Natural killer cell (primary cell): ENCODE data around the gene PSMB4. TPM values are rescaled to one million over a fixed set of nuclear protein-coding genes. Genes with fewer than 3 reads are reported as not detected.

Experiments used
- ATAC-seq, 3 donors: fragments of 150-1000 bp in 2 of 3; fragments of 200-7000 bp in 1 of 3; cut with Tn5 transposase; 1 replicate in 1 of 3; 2 replicates in 2 of 3; pipeline ENCODE4 v1.10.0; 2021; ENCODE audit warnings: mild to moderate bottlenecking in 2 of 3, moderate library complexity in 2 of 3
- DNase-seq, 2 donors: peaks; one replicate each; pipeline versions ENCODE4 v3.0.0 to v3.0.0-alpha.2; 2013 to 2021; ENCODE audit warnings: mixed read lengths in 1 of 2
- H3K27ac ChIP-seq: one replicate; pipeline ENCODE4 v1.5.1; 2013; ENCODE audit warnings: mild to moderate bottlenecking, low read length
- H3K27me3 ChIP-seq: one replicate; pipeline ENCODE4 v1.6.1; 2013; ENCODE audit warnings: low read length; ENCODE audit not compliant: control insufficient read depth, insufficient read depth
- H3K36me3 ChIP-seq: one replicate; pipeline ENCODE4 v1.6.1; 2013; ENCODE audit warnings: low read length; ENCODE audit not compliant: control insufficient read depth, insufficient read depth
- H3K4me1 ChIP-seq: one replicate; pipeline ENCODE4 v1.6.1; 2013; ENCODE audit warnings: low read length; ENCODE audit not compliant: control insufficient read depth, insufficient read depth
- H3K4me3 ChIP-seq: one replicate; pipeline ENCODE4 v1.5.1; 2013; ENCODE audit warnings: low read length
- H3K9me3 ChIP-seq: one replicate; pipeline ENCODE4 v1.6.1; 2013; ENCODE audit warnings: low read length; ENCODE audit not compliant: control insufficient read depth, insufficient read depth
- H3K27ac Mint-ChIP-seq, 2 donors: one replicate each; pipeline ENCODE4 v1.8.0; 2022; ENCODE audit warnings: mild to moderate bottlenecking in 2 of 2, mixed read lengths in 2 of 2, moderate library complexity in 1 of 2
- H3K27me3 Mint-ChIP-seq, 2 donors: one replicate each; pipeline ENCODE4 v1.8.0; 2022; ENCODE audit warnings: low read depth in 2 of 2, mixed read lengths in 2 of 2
- H3K36me3 Mint-ChIP-seq: one replicate; pipeline ENCODE4 v1.8.0; 2022; ENCODE audit warnings: mixed read lengths
- H3K4me1 Mint-ChIP-seq, 2 donors: one replicate each; pipeline ENCODE4 v1.8.0; 2022; ENCODE audit warnings: mixed read lengths in 2 of 2
- H3K4me3 Mint-ChIP-seq: one replicate; pipeline ENCODE4 v1.8.0; 2022; ENCODE audit warnings: mild to moderate bottlenecking, moderate library complexity, mixed read lengths
- H3K9me3 Mint-ChIP-seq, 2 donors: one replicate each; pipeline ENCODE4 v1.8.0; 2022; ENCODE audit warnings: mixed read lengths in 2 of 2
- WGBS: methylation state at CpG from one replicate; pipeline ENCODE4 v1.1.7; 2013; ENCODE audit warnings: missing lambda C conversion rate; ENCODE audit not compliant: insufficient coverage; 5-methylcytosine and 5-hydroxymethylcytosine counted together
- intact Hi-C: fragments of 100-400 bp; cut with micrococcal nuclease; formaldehyde crosslinking; loops from one replicate; pipeline ENCODE4 v1.14.2; 2022
- total RNA-seq, 4 donors: library from RNA; stranded (reverse); fragments of 120-200 nt in 1 of 4; gene quantifications; one replicate each; pipeline versions ENCODE4 v1.2.3 to v1.2.4, GENCODE V29; 2013 to 2022
- TF ChIP-seq, protein P1 (sequence below): fragments of 200-600 bp; IDR thresholded peaks from one replicate; pipeline ENCODE4 v1.8.0; 2022; ENCODE audit warnings: antibody characterized with exemption

Gene PSMB4
- total RNA-seq, 3 donors from 2014 or later (not counting 1 experiment from before 2014, with no cell fraction given): 291 to 313 (median 297) TPM

DNA sequence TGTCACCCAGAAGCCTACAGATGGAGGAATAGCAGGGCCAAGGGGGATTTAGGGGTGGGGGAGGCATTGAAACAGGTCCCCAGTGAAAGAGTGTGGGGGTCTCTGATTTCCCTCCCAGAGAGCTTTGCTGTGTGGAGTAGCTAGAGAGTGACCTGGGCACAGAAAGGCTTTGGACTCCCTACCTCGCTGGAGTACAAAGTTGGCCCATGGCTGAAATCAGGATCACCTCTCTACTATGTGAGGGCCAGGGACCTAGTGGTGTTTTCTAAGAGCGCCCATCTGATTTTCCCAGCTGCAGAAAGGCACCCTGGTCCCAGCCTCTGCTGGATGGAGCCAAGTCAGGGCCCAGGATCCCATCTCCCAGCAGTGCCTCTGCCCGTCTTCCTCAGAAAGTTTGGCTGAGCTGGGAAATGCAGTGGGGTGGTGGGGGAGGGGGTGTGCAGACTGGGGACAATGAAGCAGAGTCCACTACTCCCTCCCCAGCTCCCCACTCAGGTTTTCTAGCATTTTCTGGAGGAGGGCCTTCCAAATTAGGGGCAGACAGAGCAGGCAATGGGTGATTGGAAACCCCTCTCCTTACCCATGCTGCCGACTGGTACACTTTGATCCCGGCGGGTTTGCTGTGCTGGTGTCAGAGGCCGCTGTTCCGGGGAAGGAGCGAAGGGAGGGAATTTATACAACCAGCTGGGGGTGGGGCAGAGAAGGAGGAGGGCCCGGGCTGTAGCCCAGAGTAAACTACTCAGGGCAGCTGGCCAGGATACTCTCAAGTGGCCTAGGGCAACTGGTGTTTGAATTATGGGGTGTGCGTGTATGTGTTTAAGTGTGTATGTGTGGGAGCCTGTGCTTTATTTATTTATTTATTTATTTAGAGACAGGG is 27.1 kb upstream of the PSMB4 start, which contains the start of gene SELENBP1:
SELENBP1 (minus strand) TSS at position 648 of the 877 bp plus-strand sequence; CDS start at position 584, 64 bp downstream.
- Histone ChIP-seq H3K4me3 (no peak within 1 kb of the TSS), H3K36me3 (no peaks in the 10 kb centered on the region), H3K9me3 (no peaks in the 10 kb centered on the region), H3K27ac (no peak within 1 kb of the TSS), H3K27me3 (no peaks in the 10 kb centered on the region), H3K4me1 (peaks cover 9% of the 10 kb centered on the region)
- no peak within 1 kb of the TSS for H3K27ac Mint-ChIP-seq
- TF ChIP-seq, protein P1, sequence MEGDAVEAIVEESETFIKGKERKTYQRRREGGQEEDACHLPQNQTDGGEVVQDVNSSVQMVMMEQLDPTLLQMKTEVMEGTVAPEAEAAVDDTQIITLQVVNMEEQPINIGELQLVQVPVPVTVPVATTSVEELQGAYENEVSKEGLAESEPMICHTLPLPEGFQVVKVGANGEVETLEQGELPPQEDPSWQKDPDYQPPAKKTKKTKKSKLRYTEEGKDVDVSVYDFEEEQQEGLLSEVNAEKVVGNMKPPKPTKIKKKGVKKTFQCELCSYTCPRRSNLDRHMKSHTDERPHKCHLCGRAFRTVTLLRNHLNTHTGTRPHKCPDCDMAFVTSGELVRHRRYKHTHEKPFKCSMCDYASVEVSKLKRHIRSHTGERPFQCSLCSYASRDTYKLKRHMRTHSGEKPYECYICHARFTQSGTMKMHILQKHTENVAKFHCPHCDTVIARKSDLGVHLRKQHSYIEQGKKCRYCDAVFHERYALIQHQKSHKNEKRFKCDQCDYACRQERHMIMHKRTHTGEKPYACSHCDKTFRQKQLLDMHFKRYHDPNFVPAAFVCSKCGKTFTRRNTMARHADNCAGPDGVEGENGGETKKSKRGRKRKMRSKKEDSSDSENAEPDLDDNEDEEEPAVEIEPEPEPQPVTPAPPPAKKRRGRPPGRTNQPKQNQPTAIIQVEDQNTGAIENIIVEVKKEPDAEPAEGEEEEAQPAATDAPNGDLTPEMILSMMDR: no peak
- ATAC-seq (no peak), DNase-seq (no peak)
- peaks cover 0 to 2% of the 10 kb centered on the region in 2 donors for H3K27me3 Mint-ChIP-seq
- intact Hi-C loops: no loop called here
- H3K4me3 Mint-ChIP-seq: no peak within 1 kb of the TSS
- 95% methylated on average over 11 of the region's 11 CpGs for WGBS
- no peaks in the 10 kb centered on the region for H3K36me3 Mint-ChIP-seq
- no peaks in the 10 kb centered on the region for H3K9me3 Mint-ChIP-seq
- no peaks in the 10 kb centered on the region for H3K4me1 Mint-ChIP-seq

DNA sequence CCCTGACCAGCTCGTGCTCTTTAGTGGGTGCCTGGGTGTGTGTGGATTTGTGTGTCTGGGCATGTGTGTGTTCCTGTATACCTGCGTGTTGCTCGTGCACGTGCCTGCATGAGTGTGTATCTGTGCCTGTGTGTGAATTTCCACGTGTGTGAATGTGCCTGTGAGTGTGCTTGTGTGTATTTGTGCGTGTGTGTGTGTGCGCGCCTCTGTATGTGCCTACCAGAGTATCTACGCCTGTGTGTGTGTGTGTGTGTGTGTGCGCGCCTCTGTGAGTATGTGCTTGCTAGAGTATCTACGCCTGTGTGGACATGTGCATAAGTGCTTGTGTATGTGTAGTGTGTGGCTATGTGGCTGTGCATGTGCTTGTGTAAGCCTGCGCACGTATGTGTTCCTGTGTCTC is 26.2 kb upstream of the PSMB4 start:
- no peaks in the 10 kb centered on the region for H3K9me3 Mint-ChIP-seq
- DNase-seq (no peak), ATAC-seq (no peak)
- Histone ChIP-seq H3K36me3 (no peaks in the 10 kb centered on the region), H3K4me3 (no peak overlapping the region), H3K4me1 (peaks cover 9% of the 10 kb centered on the region), H3K27ac (no peak overlapping the region), H3K9me3 (no peaks in the 10 kb centered on the region), H3K27me3 (no peaks in the 10 kb centered on the region)
- H3K4me1 Mint-ChIP-seq: no peaks in the 10 kb centered on the region
- no peak overlapping the region for H3K27ac Mint-ChIP-seq
- no peak overlapping the region for H3K4me3 Mint-ChIP-seq
- no peaks in the 10 kb centered on the region for H3K36me3 Mint-ChIP-seq
- WGBS: 90% methylated on average over 14 of the region's 14 CpGs
- intact Hi-C loops: no loop called here
- H3K27me3 Mint-ChIP-seq: peaks cover 0 to 2% of the 10 kb centered on the region in 2 donors
- TF ChIP-seq, protein P1: no peak

GRCh38 chr1:151377150-151377884 is 22.1 kb upstream of the PSMB4 start:
- Mint-ChIP-seq H3K27ac (no peak overlapping the region), H3K9me3 (no peaks in the 10 kb centered on the region), H3K4me1 (no peaks in the 10 kb centered on the region), H3K27me3 (peaks cover 0 to 2% of the 10 kb centered on the region in 2 donors), H3K36me3 (no peaks in the 10 kb centered on the region), H3K4me3 (no peak overlapping the region)
- Histone ChIP-seq H3K4me3 (no peak overlapping the region), H3K36me3 (no peaks in the 10 kb centered on the region), H3K9me3 (no peaks in the 10 kb centered on the region), H3K4me1 (no peaks in the 10 kb centered on the region), H3K27me3 (no peaks in the 10 kb centered on the region), H3K27ac (no peak overlapping the region)
- TF ChIP-seq, protein P1: no peak
- WGBS: 86% methylated on average over 3 of the region's 3 CpGs
- intact Hi-C loops: no loop called here
- ATAC-seq (no peak), DNase-seq (no peak)
